Activated T-helper 17 cell treated with anti-CD3 and anti-CD28 coated beads, Interleukin-2, amount 50 U/mL, for 72 hours (primary cell): Measurements from ENCODE around the gene CCNY. TPM values are rescaled to one million over a fixed set of nuclear protein-coding genes. Genes with fewer than 3 reads are reported as not detected.

Experiments used
- ATAC-seq: fragments of 150-1000 bp; cut with Tn5 transposase; replicated peaks from 2 replicates; pipeline ENCODE4 v1.10.0; 2021; ENCODE audit warnings: mild to moderate bottlenecking, moderate library complexity
- H3K27ac Mint-ChIP-seq: one replicate; pipeline ENCODE4 v1.8.0; 2022; ENCODE audit warnings: mixed read lengths
- H3K27me3 Mint-ChIP-seq: one replicate; pipeline ENCODE4 v1.8.0; 2022; ENCODE audit warnings: mixed read lengths
- H3K36me3 Mint-ChIP-seq: one replicate; pipeline ENCODE4 v1.8.0; 2022; ENCODE audit warnings: low read depth, mild to moderate bottlenecking, mixed read lengths
- H3K4me1 Mint-ChIP-seq: one replicate; pipeline ENCODE4 v1.8.0; 2022; ENCODE audit warnings: mixed read lengths
- H3K4me3 Mint-ChIP-seq: one replicate; pipeline ENCODE4 v1.8.0; 2022; ENCODE audit warnings: mild to moderate bottlenecking, mixed read lengths
- H3K9me3 Mint-ChIP-seq: one replicate; pipeline ENCODE4 v1.8.0; 2022; ENCODE audit warnings: mixed read lengths
- total RNA-seq, 2 donors: library from RNA; stranded (reverse); gene quantifications; one replicate each; pipeline ENCODE4 v1.2.3, GENCODE V29; 2022

Gene CCNY
- total RNA-seq, 2 donors from 2014 or later, result 29.4 to 42.3 TPM

- H3K27ac Mint-ChIP-seq, result no peak overlapping the region
- H3K9me3 Mint-ChIP-seq, result peaks cover 4% of the 10 kb centered on the region
- peaks cover 5% of the 10 kb centered on the region for H3K4me1 Mint-ChIP-seq
- no peak for ATAC-seq
- H3K4me3 Mint-ChIP-seq, result no peak overlapping the region
- H3K27me3 Mint-ChIP-seq, result no peaks in the 10 kb centered on the region
- peaks cover 59% of the 10 kb centered on the region for H3K36me3 Mint-ChIP-seq
Measured at GRCh38 chr10:35573796-35574195, 237.5 kb downstream of the CCNY start.

GRCh38 chr10:35574924-35575352 lies 238.6 kb downstream of the CCNY start:
- Mint-ChIP-seq H3K27me3 (no peaks in the 10 kb centered on the region), H3K27ac (no peak overlapping the region), H3K4me3 (no peak overlapping the region), H3K9me3 (peaks cover 4% of the 10 kb centered on the region), H3K36me3 (peaks cover 48% of the 10 kb centered on the region), H3K4me1 (peaks cover 5% of the 10 kb centered on the region)
- no peak for ATAC-seq

GRCh38 chr10:35575640-35576039 lies 239.3 kb downstream of the CCNY start:
- Mint-ChIP-seq H3K4me3 (no peak overlapping the region), H3K9me3 (peaks cover 4% of the 10 kb centered on the region)
- ATAC-seq, result no peak

GRCh38 chr10:35576730-35577129 lies 240.4 kb downstream of the CCNY start:
- H3K27me3 Mint-ChIP-seq, result no peaks in the 10 kb centered on the region
- peaks cover 4% of the 10 kb centered on the region for H3K9me3 Mint-ChIP-seq
- no peak for ATAC-seq
- H3K4me1 Mint-ChIP-seq, result peaks cover 5% of the 10 kb centered on the region
- no peak overlapping the region for H3K27ac Mint-ChIP-seq
- H3K4me3 Mint-ChIP-seq, result no peak overlapping the region
- peaks cover 37% of the 10 kb centered on the region for H3K36me3 Mint-ChIP-seq

More at GRCh38 chr10:35575640-35576039, 239.3 kb downstream of the CCNY start:
- Mint-ChIP-seq H3K27ac (no peak overlapping the region), H3K36me3 (peaks cover 46% of the 10 kb centered on the region), H3K4me1 (peaks cover 5% of the 10 kb centered on the region), H3K27me3 (no peaks in the 10 kb centered on the region)

- peaks cover 5% of the 10 kb centered on the region for H3K4me1 Mint-ChIP-seq
- peaks cover 25% of the 10 kb centered on the region for H3K36me3 Mint-ChIP-seq
- H3K4me3 Mint-ChIP-seq, result no peak overlapping the region
- peaks cover 4% of the 10 kb centered on the region for H3K9me3 Mint-ChIP-seq
- no peak for ATAC-seq
- no peak overlapping the region for H3K27ac Mint-ChIP-seq
- H3K27me3 Mint-ChIP-seq, result no peaks in the 10 kb centered on the region
Measured at GRCh38 chr10:35577926-35578617, 241.8 kb downstream of the CCNY start.

- Mint-ChIP-seq H3K27ac (no peak overlapping the region), H3K9me3 (peaks cover 4% of the 10 kb centered on the region), H3K4me3 (no peak overlapping the region), H3K27me3 (no peaks in the 10 kb centered on the region), H3K36me3 (peaks cover 20% of the 10 kb centered on the region), H3K4me1 (peaks cover 5% of the 10 kb centered on the region)
- no peak for ATAC-seq
Measured at GRCh38 chr10:35578618-35578956, 242.3 kb downstream of the CCNY start.

GRCh38 chr10:35579116-35579515 lies 242.8 kb downstream of the CCNY start:
- peaks cover 4% of the 10 kb centered on the region for H3K9me3 Mint-ChIP-seq
- peaks cover 5% of the 10 kb centered on the region for H3K4me1 Mint-ChIP-seq
- no peak overlapping the region for H3K27ac Mint-ChIP-seq
- H3K4me3 Mint-ChIP-seq, result no peak overlapping the region
- H3K36me3 Mint-ChIP-seq, result peaks cover 14% of the 10 kb centered on the region
- ATAC-seq, result no peak
- H3K27me3 Mint-ChIP-seq, result no peaks in the 10 kb centered on the region

GRCh38 chr10:35579726-35580422 lies 243.6 kb downstream of the CCNY start:
- Mint-ChIP-seq H3K36me3 (peaks cover 7% of the 10 kb centered on the region), H3K27me3 (no peaks in the 10 kb centered on the region), H3K4me1 (peaks cover 5% of the 10 kb centered on the region), H3K4me3 (no peak overlapping the region), H3K27ac (no peak overlapping the region), H3K9me3 (peaks cover 4% of the 10 kb centered on the region)
- no peak for ATAC-seq

- ATAC-seq, result no peak
- H3K27ac Mint-ChIP-seq, result no peak overlapping the region
- H3K36me3 Mint-ChIP-seq, result peaks cover 4% of the 10 kb centered on the region
- no peak overlapping the region for H3K4me3 Mint-ChIP-seq
- peaks cover 4% of the 10 kb centered on the region for H3K9me3 Mint-ChIP-seq
- no peaks in the 10 kb centered on the region for H3K27me3 Mint-ChIP-seq
- H3K4me1 Mint-ChIP-seq, result peaks cover 2% of the 10 kb centered on the region
Measured at GRCh38 chr10:35580423-35580770, 244.1 kb downstream of the CCNY start.

GRCh38 chr10:35581655-35582054 lies 245.3 kb downstream of the CCNY start:
- Mint-ChIP-seq H3K9me3 (peaks cover 4% of the 10 kb centered on the region), H3K27me3 (no peaks in the 10 kb centered on the region), H3K27ac (no peak overlapping the region), H3K4me1 (no peaks in the 10 kb centered on the region), H3K4me3 (no peak overlapping the region), H3K36me3 (no peaks in the 10 kb centered on the region)
- ATAC-seq, result no peak

GRCh38 chr10:35584946-35585345 lies 248.6 kb downstream of the CCNY start:
- no peak overlapping the region for H3K4me3 Mint-ChIP-seq
- H3K36me3 Mint-ChIP-seq, result no peaks in the 10 kb centered on the region
- ATAC-seq, result no peak
- H3K4me1 Mint-ChIP-seq, result no peaks in the 10 kb centered on the region
- no peaks in the 10 kb centered on the region for H3K27me3 Mint-ChIP-seq
- no peaks in the 10 kb centered on the region for H3K9me3 Mint-ChIP-seq
- H3K27ac Mint-ChIP-seq, result no peak overlapping the region

- Mint-ChIP-seq H3K27me3 (no peaks in the 10 kb centered on the region), H3K9me3 (no peaks in the 10 kb centered on the region), H3K4me3 (no peak overlapping the region), H3K27ac (no peak overlapping the region), H3K4me1 (no peaks in the 10 kb centered on the region), H3K36me3 (no peaks in the 10 kb centered on the region)
- no peak for ATAC-seq
Measured at GRCh38 chr10:35585356-35585755, 249.0 kb downstream of the CCNY start.

GRCh38 chr10:35585903-35586535 lies 249.7 kb downstream of the CCNY start:
- ATAC-seq, result no peak
- peaks cover 3% of the 10 kb centered on the region for H3K27me3 Mint-ChIP-seq
- H3K27ac Mint-ChIP-seq, result no peak overlapping the region
- no peak overlapping the region for H3K4me3 Mint-ChIP-seq
- no peaks in the 10 kb centered on the region for H3K4me1 Mint-ChIP-seq
- peaks cover 4% of the 10 kb centered on the region for H3K9me3 Mint-ChIP-seq
- no peaks in the 10 kb centered on the region for H3K36me3 Mint-ChIP-seq

- no peak overlapping the region for H3K27ac Mint-ChIP-seq
- H3K27me3 Mint-ChIP-seq, result peaks cover 4% of the 10 kb centered on the region
- no peak for ATAC-seq
- H3K4me3 Mint-ChIP-seq, result no peak overlapping the region
- peaks cover 12% of the 10 kb centered on the region for H3K9me3 Mint-ChIP-seq
- H3K4me1 Mint-ChIP-seq, result no peaks in the 10 kb centered on the region
- H3K36me3 Mint-ChIP-seq, result no peaks in the 10 kb centered on the region
Measured at GRCh38 chr10:35588836-35589235, 252.5 kb downstream of the CCNY start.

- H3K4me1 Mint-ChIP-seq, result no peaks in the 10 kb centered on the region
- peaks cover 4% of the 10 kb centered on the region for H3K27me3 Mint-ChIP-seq
- no peak for ATAC-seq
- H3K4me3 Mint-ChIP-seq, result no peak overlapping the region
- H3K27ac Mint-ChIP-seq, result no peak overlapping the region
- peaks cover 12% of the 10 kb centered on the region for H3K9me3 Mint-ChIP-seq
- H3K36me3 Mint-ChIP-seq, result no peaks in the 10 kb centered on the region
Measured at GRCh38 chr10:35592441-35592840, 256.1 kb downstream of the CCNY start.
